ENCODE data around the gene NEUROG3.

Gene NEUROG3

GRCh38 chr10:69612760-69613159 lies 39.5 kb upstream of the NEUROG3 start:
- in situ Hi-C loops (cut with MboI; ENCODE audit: low pct_unique_long_range_greater_than_20kb, low sequenced_read_pairs, unreplicated experiment) = no loop called here
- TF ChIP-seq CTCF (IDR thresholded peaks at IDR 0.05; ENCODE audit: extremely low read depth, insufficient read depth, missing control alignments) = no peak
- DNase-seq (ENCODE audit: low spot score) = no peak

- in situ Hi-C loops (cut with MboI; ENCODE audit: low pct_unique_long_range_greater_than_20kb, low sequenced_read_pairs, unreplicated experiment) = no loop called here
- no peak for DNase-seq (ENCODE audit: low spot score)
- no peak for TF ChIP-seq CTCF (IDR thresholded peaks at IDR 0.05; ENCODE audit: extremely low read depth, insufficient read depth, missing control alignments)
Measured at GRCh38 chr10:69609077-69609476, 35.9 kb upstream of the NEUROG3 start.

DNA sequence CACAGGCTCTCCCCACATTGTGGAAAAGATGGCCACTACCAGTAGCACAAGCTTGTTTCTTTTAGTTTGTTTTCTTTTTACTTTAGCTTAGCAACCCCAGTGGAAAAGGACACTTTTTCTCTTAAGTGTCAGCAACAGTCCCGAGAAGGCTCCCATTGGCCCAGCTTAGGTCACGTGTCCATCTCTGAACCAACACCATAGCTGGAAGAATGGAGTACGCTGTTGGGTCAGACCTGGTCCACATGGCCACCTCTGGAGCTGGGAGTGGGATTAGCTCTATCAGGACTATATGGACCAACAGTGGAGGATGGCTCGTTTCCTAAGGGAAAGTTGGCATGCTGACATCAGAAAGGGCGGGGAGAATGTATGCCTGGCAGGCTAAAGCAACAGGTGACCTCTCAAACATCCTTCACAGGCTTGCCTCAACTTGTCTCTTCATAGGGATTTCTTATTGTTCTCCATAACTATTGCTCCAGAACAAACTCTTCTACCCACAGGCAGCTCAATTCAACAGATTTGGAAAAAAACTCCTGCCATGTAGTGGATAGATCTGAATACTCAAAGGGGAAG lies 27.6 kb upstream of the NEUROG3 start:
- no peak for DNase-seq (ENCODE audit: low spot score)
- in situ Hi-C loops (cut with MboI; ENCODE audit: low pct_unique_long_range_greater_than_20kb, low sequenced_read_pairs, unreplicated experiment) = no loop called here

DNA sequence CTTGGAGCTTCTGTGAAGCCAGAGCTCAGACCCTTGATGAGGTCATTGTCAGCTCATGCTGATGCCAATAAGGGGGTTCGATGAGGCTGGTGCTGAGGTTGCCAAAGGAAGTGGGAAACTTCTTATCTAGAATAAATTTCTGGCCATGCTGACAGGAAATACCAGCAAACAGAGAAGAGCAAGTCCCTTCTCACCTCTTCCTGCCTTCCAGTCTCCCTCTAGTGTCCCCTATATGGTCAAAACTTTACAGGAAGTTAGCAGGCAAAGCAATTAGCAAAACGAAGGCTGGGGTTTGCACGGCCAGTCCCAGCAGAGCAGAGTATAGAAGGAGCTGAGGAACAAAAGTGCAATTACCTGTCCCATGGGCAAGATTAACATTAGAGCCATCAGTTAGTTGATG lies 15.1 kb upstream of the NEUROG3 start:
- no peak for TF ChIP-seq CTCF (IDR thresholded peaks at IDR 0.05; ENCODE audit: extremely low read depth, insufficient read depth, missing control alignments)
- no peak for DNase-seq (ENCODE audit: low spot score)
- in situ Hi-C loops (cut with MboI; ENCODE audit: low pct_unique_long_range_greater_than_20kb, low sequenced_read_pairs, unreplicated experiment) = no loop called here

More for the DNA sequence above, 27.6 kb upstream of the NEUROG3 start:
- no peak for TF ChIP-seq CTCF (IDR thresholded peaks at IDR 0.05; ENCODE audit: extremely low read depth, insufficient read depth, missing control alignments)

GRCh38 chr10:69584624-69585023 lies 11.4 kb upstream of the NEUROG3 start:
- TF ChIP-seq CTCF (IDR thresholded peaks at IDR 0.05; ENCODE audit: extremely low read depth, insufficient read depth, missing control alignments) = no peak
- in situ Hi-C loops (cut with MboI; ENCODE audit: low pct_unique_long_range_greater_than_20kb, low sequenced_read_pairs, unreplicated experiment) = no loop called here
- DNase-seq (ENCODE audit: low spot score) = no peak

- no peak for TF ChIP-seq CTCF (IDR thresholded peaks at IDR 0.05; ENCODE audit: extremely low read depth, insufficient read depth, missing control alignments)
- in situ Hi-C loops (cut with MboI; ENCODE audit: low pct_unique_long_range_greater_than_20kb, low sequenced_read_pairs, unreplicated experiment) = no loop called here
- no peak for DNase-seq (ENCODE audit: low spot score)
Measured at GRCh38 chr10:69583106-69583505, 9.9 kb upstream of the NEUROG3 start.

DNA sequence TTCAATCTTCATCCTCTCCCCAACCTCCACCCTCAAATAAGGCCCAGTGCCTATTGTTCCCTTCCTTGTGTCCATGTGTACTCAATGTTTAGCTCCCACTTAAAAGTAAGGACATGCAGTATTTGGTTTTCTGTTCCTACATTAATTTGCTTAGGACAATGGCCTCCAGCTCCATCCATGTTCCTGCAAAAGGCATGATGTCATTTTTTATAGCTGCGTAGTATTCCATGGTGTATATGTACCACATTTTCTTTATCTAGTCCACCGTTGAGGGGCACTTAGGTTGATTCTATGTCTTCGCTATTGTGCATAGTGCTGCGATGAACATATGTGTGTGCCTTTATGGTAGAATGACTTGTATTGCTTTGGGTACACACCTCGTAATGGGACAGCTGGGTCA lies 7.2 kb upstream of the NEUROG3 start:
- in situ Hi-C loops (cut with MboI; ENCODE audit: low pct_unique_long_range_greater_than_20kb, low sequenced_read_pairs, unreplicated experiment) = no loop called here
- DNase-seq (ENCODE audit: low spot score) = no peak
- TF ChIP-seq CTCF (IDR thresholded peaks at IDR 0.05; ENCODE audit: extremely low read depth, insufficient read depth, missing control alignments) = no peak
